NCI-H187 treated with DMSO at 0.1 percent for 48 hours (cell line): ENCODE measurements around the gene ZNF350.
"Not testable (repeated sequence)": the region's sequence is repeated elsewhere in the genome, so short reads cannot be mapped to it uniquely, and the experiment has no call there.

Experiments
- DNase-seq: peaks from one replicate; lab custom pipeline; 2025; lab: John Stamatoyannopoulos, UW

The ZNF350 gene

DNA sequence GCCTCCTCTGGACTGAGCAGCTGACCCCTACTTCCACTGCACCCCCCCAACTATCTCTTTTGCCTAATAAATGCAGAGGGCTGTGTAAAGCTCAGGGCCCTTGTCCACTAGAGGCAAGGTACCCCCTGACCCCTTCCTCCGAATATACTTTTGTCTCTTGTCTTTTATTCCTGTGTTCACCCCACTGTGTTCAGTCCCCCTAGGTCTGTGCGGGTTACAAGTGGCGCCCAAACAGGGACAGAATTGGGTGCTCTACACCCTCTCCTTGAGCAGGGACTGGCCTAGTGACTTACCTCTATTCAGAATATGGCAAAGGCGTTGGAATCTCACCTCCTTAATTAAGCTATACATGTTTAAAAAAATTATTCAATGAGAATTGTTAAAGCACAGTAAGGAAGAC, 15.0 kb downstream of the ZNF350 start:
- no peak for DNase-seq

- no peak for DNase-seq
These were observed 15.9 kb downstream of the ZNF350 start for GRCh38 chr19:51970718-51971117.

GRCh38 chr19:51965583-51965982, 21.1 kb downstream of the ZNF350 start:
- DNase-seq = no peak

- DNase-seq = not testable (repeated sequence)
These were observed 25.9 kb downstream of the ZNF350 start for GRCh38 chr19:51960621-51961233.

GRCh38 chr19:51959791-51960190, 26.8 kb downstream of the ZNF350 start:
- DNase-seq = no peak

- not testable (repeated sequence) for DNase-seq
These were observed 28.8 kb downstream of the ZNF350 start for GRCh38 chr19:51957846-51958245.

DNA sequence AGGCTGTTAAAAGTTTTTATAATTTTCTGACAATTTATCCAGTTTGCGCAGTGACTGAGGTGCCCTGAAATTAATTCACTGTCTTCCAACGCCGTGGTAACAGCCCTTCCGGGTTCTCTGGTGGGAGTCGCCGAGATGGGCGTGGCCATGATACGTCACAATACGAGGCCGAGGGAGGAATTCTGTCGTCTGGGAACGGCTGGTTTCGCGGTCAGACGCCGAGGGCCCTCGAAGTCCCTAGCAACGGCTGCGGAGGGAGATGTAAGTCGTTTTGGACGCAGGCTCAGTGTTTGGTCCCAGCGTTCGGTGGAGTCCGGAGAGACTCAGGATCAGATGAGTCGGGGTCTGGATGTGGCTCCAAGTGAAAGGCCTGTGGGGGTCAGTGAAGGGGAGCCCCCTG, 37.7 kb downstream of the ZNF350 start:
- DNase-seq = no peak

GRCh38 chr19:51946602-51947001, 40.0 kb downstream of the ZNF350 start:
- no peak for DNase-seq

GRCh38 chr19:51944798-51945552, 41.7 kb downstream of the ZNF350 start:
- DNase-seq = no peak

DNA sequence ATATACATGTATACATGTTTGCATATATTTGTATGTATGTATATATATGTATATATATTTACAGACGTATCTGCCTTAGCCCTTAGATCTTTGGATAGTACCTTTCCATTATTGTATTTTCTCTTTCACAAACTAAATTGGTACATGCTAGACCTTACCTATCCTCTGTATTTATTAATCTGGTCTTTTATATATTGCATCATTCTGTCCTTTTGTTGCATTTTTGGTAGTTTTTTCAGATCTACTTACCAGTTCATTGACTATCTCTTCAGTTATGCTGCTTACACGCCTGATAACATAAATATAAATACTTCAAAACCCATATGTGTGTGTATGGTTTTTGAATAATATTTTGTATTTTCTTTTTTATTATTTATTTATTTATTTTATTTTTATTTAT, 47.7 kb downstream of the ZNF350 start:
- no peak for DNase-seq

DNA sequence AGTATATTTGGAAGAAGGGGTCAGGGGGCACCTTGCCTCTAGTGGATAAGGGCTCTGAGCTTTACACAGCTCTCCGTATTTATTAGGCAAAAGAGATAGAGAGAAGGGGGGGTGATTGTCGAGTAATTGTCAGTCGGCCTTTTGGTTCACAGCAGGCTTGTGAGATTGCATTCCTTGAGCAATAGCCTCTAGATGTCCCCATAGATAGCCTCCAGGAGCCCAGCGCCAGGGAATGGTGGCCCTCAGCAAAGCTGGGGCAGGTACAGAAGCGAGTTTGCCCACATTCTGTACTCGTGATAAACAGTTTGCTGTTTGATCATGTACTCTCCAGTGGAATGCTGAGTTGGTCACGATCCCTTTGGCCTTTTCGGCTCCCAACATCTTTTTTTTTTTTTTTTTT, 54.7 kb downstream of the ZNF350 start:
- no peak for DNase-seq

DNA sequence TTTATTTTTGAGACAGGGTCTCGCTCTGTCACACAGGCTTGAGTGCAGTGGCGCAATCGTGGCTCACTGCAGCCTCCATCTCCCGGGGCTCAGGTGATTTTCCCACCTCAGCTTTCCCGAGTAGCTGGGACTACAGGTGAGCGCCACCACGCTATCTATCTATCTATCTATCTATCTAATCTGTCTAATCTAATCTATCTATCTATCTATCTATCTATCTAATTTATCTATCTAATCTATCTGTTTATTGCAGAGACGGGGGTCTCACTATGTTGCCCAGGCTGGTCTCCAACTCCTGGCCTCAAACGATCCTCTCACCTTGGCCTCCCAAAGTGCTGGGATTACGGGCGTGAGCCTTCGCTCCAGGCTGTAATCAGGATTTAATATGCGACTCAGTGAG, 58.8 kb downstream of the ZNF350 start:
- no peak for DNase-seq

GRCh38 chr19:51926784-51927741, 59.6 kb downstream of the ZNF350 start, which contains the start of gene ZNF613:
ZNF613 (plus strand) TSS chr19:51927472; CDS start chr19:51936221, 8,749 bp downstream.
- peak; percentile 89 for DNase-seq

DNA sequence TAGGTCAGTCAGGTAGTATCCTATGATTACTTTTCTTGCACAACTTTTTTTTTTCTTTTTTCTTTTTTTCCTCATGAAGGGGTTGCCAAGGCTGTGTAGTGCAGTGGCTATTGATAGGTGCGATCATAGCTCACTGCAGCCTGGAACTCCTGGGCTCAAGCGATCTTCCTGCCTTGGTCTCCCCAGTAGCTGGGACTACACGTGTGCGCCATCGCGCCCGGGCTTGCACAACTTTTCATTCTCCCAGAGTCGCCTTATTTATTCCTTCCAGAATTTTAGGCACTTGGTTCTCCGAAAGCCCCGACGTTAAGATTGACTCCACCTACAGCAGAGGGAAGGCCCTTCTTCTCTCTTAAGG, 60.2 kb downstream of the ZNF350 start:
- no peak for DNase-seq

- no peak for DNase-seq
These were observed 64.7 kb downstream of the ZNF350 start for GRCh38 chr19:51921949-51922348.

DNA sequence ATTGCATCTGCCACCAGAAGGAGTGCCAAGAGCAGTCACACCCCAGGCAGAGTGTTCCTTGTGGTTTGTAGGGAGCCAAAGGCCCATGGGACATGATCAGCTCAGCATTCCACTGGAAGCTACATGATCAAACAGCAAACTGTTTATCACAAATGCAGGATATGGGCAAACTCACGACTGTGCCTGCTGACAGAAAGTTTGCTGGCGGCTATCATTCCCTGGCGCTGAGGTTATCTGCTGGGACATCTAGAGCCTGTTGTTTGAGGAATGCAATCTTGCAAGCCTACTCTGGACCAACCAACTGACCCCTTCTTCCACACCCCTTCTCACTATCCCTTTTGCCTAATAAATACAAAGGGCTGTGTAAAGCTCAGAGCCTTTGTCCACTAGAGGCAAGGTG, 67.0 kb downstream of the ZNF350 start:
- DNase-seq = no peak

DNA sequence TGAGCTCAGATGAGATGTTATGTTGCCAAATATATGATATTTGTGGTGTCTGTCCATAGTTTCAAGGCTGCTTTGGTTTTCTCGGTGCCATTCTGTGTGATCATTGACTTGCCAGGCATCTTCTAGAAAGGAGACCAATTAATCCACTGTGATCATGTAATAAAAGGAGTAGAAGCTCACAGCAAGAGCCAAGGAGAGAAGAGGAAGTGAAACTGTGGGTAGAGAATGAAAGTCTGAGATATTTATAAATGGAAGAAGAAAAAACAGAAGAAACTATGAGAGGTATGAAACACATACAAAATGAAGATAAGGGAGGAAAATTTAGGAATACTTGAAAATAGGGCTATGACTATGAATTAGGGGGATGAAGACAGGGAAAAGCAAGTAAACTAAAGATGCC, 70.5 kb downstream of the ZNF350 start:
- no peak for DNase-seq

GRCh38 chr19:51915324-51915867, 71.2 kb downstream of the ZNF350 start:
- no peak for DNase-seq
